Aorta (tissue), 5 donors: Measurements from ENCODE around the gene PNLIPRP2. TPM values are rescaled to one million over a fixed set of nuclear protein-coding genes. Genes with fewer than 3 reads are reported as not detected.

Source experiments
- ATAC-seq: fragments of 200-7000 bp; cut with Tn5 transposase; one replicate; pipeline ENCODE4 v1.9.1; 2022; ENCODE audit warnings: moderate library complexity; ENCODE audit not compliant: low FRiP score
- DNase-seq, 2 donors: peaks; one replicate each; pipeline ENCODE4 v3.0.0-alpha.2; 2020
- H3K27ac ChIP-seq, 2 donors: one replicate each; pipeline ENCODE4 v1.5.1; 2013; ENCODE audit warnings: low read length in 2 of 2, mild to moderate bottlenecking in 2 of 2, moderate library complexity in 2 of 2, control low read depth in 1 of 2, inconsistent platforms in 1 of 2, low read depth in 1 of 2
- H3K27me3 ChIP-seq, 2 donors: one replicate each; pipeline ENCODE4 v1.6.1; 2013; ENCODE audit warnings: control low read depth in 1 of 2, low read length in 1 of 2, mild to moderate bottlenecking in 1 of 2, moderate library complexity in 1 of 2; ENCODE audit not compliant: insufficient read depth in 2 of 2, control insufficient read depth in 1 of 2
- H3K36me3 ChIP-seq, 2 donors: one replicate each; pipeline ENCODE4 v1.6.1; 2013; ENCODE audit warnings: control low read depth in 1 of 2, low read length in 1 of 2, mild to moderate bottlenecking in 1 of 2; ENCODE audit not compliant: insufficient read depth in 2 of 2, control insufficient read depth in 1 of 2
- H3K4me1 ChIP-seq, 2 donors: one replicate each; pipeline ENCODE4 v1.6.1; 2013; ENCODE audit warnings: low read length in 2 of 2, control low read depth in 1 of 2, mild to moderate bottlenecking in 1 of 2, moderate library complexity in 1 of 2; ENCODE audit not compliant: insufficient read depth in 2 of 2, control insufficient read depth in 1 of 2
- H3K4me3 ChIP-seq, 2 donors: one replicate each; pipeline ENCODE4 v1.5.1; 2013; ENCODE audit warnings: low read length in 2 of 2, control low read depth in 1 of 2, mild to moderate bottlenecking in 1 of 2
- H3K9me3 ChIP-seq: one replicate; pipeline ENCODE4 v1.6.1; 2013; ENCODE audit warnings: mild to moderate bottlenecking, low read length; ENCODE audit not compliant: control insufficient read depth
- WGBS, 2 donors: extraction: QIAGEN DNeasy Blood & Tissue Kit; methylation state at CpG; one replicate each; pipeline ENCODE4 v1.1.7; 2013; 5-methylcytosine and 5-hydroxymethylcytosine counted together
- intact Hi-C, 2 donors: fragments of 100-400 bp; cut with DNase I; formaldehyde crosslinking; loops; one replicate each; pipeline versions ENCODE4 v1.14.2 to v1.15.0; 2022
- polyA plus RNA-seq, 2 donors: library from polyadenylated mRNA; stranded (reverse); fragments of 200-250 nt; gene quantifications; one replicate each; pipeline ENCODE4 v1.2.3, GENCODE V29; 2013
- total RNA-seq, 2 donors: library from RNA; stranded (reverse); fragmentation: NEBNext Ultra II Directional; extraction: Animal tissue kit (Norgen Biotek cat#: 25700); gene quantifications; one replicate each; pipeline ENCODE4 v1.2.1, GENCODE V29; 2021
- donor health status: healthy with polysubstance abuse.
- donor health status: Bipolar disorder and iron deficiency.
- donor health status: DM: no; HTN: no; CAD: no.
- donor health status: DM: no; HTN: no; CAD: no.
- donor health status: DM: yes; HTN: yes; CAD: no.

The PNLIPRP2 gene
- total and polyA plus RNA-seq, 4 donors, result 0.77 to 4.3 (median 1.2) TPM; not detected in 1

DNA sequence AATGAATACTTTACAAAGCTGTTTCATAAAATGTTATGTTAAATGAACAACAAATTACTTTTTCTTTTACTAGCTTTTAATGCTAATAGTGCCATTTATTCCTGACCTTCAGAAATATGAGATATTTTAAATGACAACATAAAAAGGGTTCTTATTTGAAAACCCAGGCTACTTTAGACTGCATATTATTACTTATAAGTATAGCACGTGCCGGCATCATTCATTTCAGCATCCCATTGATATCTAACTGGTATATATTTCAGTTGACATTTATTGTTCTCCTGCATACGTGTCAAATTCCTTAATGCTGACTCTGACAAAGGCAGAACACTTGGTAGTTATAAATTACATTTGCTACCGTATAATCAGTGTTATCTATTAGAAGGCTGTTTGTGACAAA is 35.3 kb downstream of the PNLIPRP2 start:
- no peaks in the 10 kb centered on the region for H3K4me1 ChIP-seq
- no peak overlapping the region for H3K27ac ChIP-seq
- intact Hi-C loops, result no loop called here
- H3K27me3 ChIP-seq, result no peaks in the 10 kb centered on the region
- H3K36me3 ChIP-seq, result no peaks in the 10 kb centered on the region
- ATAC-seq (no peak), DNase-seq (no peak)
- H3K9me3 ChIP-seq, result no peaks in the 10 kb centered on the region
- no peak overlapping the region for H3K4me3 ChIP-seq
- 67 to 79% methylated on average over 4 of the region's 4 CpGs for WGBS, 2 donors

DNA sequence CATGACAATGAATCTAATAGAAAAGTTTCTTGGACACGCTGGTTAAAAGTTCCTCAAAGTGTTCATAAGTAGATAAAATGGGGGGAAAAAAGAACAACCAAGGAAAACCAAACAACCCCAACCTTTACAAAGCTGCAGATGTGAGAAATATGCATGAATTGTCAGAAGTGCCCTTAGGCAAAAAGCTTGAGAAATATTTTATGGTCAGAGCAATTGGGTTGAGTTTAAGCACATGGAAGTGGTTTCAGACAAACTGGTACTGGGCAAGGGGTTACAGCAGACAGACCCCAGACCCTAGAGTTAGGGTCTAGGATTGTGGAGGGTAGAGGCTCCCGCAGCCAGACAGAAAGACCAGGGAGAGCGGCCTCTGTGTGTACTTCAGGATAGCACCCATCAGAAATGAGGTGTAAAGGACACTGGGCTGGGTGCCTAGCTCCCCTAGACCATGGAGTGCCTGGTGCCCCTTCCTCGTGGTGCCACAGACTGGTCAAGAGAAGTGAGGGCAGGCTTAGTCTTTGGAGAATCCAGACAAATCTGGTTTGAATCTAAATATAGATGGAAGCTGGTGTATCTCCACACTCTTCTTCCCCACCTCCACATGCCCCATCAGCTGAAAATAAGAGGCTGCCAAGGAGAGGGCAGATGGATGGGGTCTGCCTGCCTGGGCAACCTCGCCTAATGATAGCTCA is 37.3 kb downstream of the PNLIPRP2 start:
- DNase-seq (no peak), ATAC-seq (no peak)
- intact Hi-C loops, result no loop called here
- Histone ChIP-seq H3K36me3 (no peaks in the 10 kb centered on the region), H3K4me3 (no peak overlapping the region), H3K27ac (no peak overlapping the region), H3K9me3 (no peaks in the 10 kb centered on the region), H3K27me3 (no peaks in the 10 kb centered on the region), H3K4me1 (no peaks in the 10 kb centered on the region)
- 90 to 92% methylated on average over 5 of the region's 5 CpGs for WGBS, 2 donors

DNA sequence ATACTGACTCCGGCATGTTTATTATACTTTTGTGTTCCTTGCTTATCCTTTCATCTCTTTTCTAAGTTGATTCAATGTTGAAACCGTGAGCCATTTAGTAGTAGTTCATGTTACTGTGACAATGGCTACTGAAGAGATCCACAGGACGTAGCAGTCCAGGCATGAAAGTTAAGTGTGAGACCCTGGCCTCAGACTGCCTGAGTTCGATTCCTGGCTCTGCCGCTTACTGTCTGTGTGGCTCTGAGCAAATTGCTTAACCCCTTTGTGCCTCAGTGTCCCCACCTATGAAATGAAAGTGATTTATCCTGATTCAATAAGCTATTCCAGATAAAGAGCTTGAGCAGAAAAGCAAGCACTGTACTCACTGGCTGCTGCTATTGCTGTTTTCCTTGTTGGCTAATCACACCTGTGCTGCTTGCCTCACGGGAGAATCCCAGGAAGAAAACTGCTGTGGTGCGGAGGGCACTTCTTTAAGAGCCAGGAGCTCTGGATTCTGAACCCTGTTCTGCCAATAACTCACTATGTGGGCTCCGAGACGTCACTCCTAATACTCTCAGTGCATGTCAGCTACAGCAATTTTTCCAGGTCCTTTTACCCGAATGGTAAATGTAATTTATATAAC is 38.4 kb downstream of the PNLIPRP2 start:
- Histone ChIP-seq H3K27me3 (no peaks in the 10 kb centered on the region), H3K4me3 (no peak overlapping the region), H3K9me3 (no peaks in the 10 kb centered on the region), H3K4me1 (no peaks in the 10 kb centered on the region), H3K27ac (no peak overlapping the region), H3K36me3 (no peaks in the 10 kb centered on the region)
- DNase-seq (no peak), ATAC-seq (no peak)
- 83 to 85% methylated on average over 10 of the region's 10 CpGs for WGBS, 2 donors
- intact Hi-C loops, result no loop called here

DNA sequence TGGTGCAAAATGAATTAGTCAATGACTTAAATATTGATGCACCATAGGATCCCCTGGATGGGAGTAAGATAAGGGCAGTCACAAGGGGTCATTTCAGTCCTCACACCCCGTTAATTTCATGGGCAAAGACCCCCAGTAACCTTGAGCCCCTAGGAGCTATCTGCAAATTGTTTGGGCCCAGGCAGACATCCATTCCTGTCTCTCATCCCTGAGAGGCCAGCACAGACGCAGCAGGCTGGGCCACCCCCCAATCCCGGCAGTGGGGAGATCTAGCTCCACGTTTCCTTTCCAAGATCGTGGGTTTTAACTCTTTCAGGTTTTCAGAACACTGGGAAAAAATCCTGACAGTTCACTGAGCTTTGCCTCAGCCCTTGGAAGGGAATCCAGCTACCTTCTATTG is 40.1 kb downstream of the PNLIPRP2 start:
- no peaks in the 10 kb centered on the region for H3K27me3 ChIP-seq
- no peaks in the 10 kb centered on the region for H3K36me3 ChIP-seq
- no peak for ATAC-seq
- intact Hi-C loops, result no loop called here
- no peaks in the 10 kb centered on the region for H3K9me3 ChIP-seq
- H3K4me3 ChIP-seq, result no peak overlapping the region
- 33 to 35% methylated on average over 5 of the region's 5 CpGs for WGBS, 2 donors
- no peaks in the 10 kb centered on the region for H3K4me1 ChIP-seq
- H3K27ac ChIP-seq, result no peak overlapping the region
- DNase-seq, result no peak

DNA sequence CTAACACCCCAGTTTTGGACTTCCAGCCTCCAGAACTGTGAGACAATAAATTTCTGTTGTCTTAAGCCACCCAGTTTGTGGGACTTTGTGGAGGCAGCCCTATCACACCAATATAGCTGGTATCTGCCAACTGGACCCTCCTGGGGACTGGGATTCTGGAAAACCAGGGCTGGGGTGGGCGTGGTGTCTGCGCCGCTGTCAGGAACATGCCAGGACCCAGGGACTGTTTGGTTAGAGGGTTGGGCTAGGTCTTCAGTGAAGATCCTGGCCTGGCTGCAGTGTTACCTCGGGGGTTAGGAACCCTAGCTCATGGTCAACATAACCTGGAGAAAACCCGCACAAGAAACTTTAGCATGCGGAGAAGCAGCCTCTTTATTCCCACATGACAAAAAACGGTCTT is 42.6 kb downstream of the PNLIPRP2 start:
- Histone ChIP-seq H3K27me3 (no peaks in the 10 kb centered on the region), H3K36me3 (no peaks in the 10 kb centered on the region), H3K4me1 (no peaks in the 10 kb centered on the region), H3K9me3 (no peaks in the 10 kb centered on the region), H3K27ac (no peak overlapping the region), H3K4me3 (no peak overlapping the region)
- intact Hi-C loops, result no loop called here
- ATAC-seq, result no peak
- no peak for DNase-seq
- WGBS, 2 donors, result 93 to 95% methylated on average over 7 of the region's 7 CpGs

DNA sequence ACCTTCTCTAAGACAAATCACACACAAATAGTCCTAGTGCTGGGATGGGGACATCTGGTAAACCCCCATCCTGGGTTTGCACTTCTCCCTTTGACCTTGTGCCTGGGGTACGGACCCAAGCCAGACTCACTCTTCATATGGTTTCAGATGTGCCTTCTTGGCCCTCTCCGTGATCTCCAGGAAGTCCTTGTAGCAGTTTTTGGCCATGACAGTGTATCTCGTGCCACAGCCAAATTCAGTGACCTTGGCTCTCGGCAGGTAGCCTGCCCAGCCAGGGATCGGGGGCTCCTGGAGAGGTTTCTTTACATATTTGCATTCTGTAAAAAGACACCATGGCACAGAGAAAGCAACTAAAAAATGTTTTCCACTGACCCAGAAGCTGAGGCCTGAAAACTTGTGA is 43.9 kb downstream of the PNLIPRP2 start:
- Histone ChIP-seq H3K4me3 (no peak overlapping the region), H3K36me3 (no peaks in the 10 kb centered on the region), H3K27ac (no peak overlapping the region), H3K4me1 (no peaks in the 10 kb centered on the region), H3K9me3 (no peaks in the 10 kb centered on the region), H3K27me3 (no peaks in the 10 kb centered on the region)
- DNase-seq, result no peak
- 87 to 88% methylated on average over 5 of the region's 5 CpGs for WGBS, 2 donors
- intact Hi-C loops, result no loop called here
- no peak for ATAC-seq

DNA sequence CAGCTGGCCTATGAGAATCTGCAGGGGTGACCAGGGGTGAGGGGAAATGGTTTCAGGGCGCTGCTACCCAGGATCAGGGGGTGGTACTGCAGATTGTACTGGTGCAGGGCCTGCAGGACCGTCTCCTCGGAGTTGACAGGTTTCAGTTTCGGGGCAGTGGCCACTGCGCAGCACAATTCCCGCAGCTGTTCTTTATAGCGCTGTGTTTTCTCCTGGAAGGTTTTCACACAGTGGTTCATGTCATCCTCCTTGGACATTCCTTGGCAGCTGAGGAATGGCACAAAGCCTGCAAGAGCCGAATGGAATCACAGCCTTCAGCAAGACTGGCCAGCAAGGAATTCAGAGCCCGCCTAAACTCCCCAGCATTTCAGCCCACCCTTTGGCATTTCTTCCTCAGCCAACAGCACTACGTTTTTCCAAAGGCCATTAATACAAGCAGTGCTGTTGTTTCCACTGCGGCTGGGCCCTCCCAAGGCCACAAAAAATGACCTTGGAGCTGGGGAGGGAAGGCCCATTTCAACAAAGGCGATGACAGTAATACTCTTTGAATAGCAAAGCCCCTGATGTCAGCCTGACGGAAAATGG is 44.9 kb downstream of the PNLIPRP2 start:
- intact Hi-C loops, result no loop called here

DNA sequence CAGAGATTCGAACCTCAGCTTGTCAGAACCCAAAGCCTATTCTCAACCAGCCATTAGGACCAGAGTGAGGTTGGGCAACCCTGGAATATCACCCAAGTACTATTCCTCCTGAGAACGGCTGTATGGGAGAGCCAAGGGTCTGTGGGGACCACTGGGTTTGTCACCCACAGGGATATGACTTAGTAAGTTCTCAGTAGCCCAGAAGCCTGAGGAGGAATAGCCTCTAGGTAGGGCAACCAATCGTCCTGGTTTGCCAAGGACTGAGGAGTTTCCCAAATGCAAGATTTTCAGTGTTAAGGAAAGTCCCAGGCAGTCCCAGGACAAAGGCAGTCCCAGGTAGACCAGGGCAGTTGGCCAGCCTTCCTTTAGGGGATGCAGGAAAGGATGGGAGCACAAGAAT is 46.7 kb downstream of the PNLIPRP2 start:
- Histone ChIP-seq H3K27ac (no peak overlapping the region), H3K27me3 (no peaks in the 10 kb centered on the region), H3K36me3 (no peaks in the 10 kb centered on the region), H3K9me3 (no peaks in the 10 kb centered on the region), H3K4me3 (no peak overlapping the region), H3K4me1 (no peaks in the 10 kb centered on the region)
- DNase-seq (no peak), ATAC-seq (no peak)
- intact Hi-C loops, result no loop called here
- 92 to 98% methylated on average over 3 of the region's 3 CpGs for whole genome bisulfite sequencing, 2 donors

More for the DNA sequence above, 44.9 kb downstream of the PNLIPRP2 start:
- ATAC-seq (peak; percentile 61), DNase-seq (peak in 1 of 2 donors; percentile 60)
- no peak overlapping the region for H3K27ac ChIP-seq
- H3K4me3 ChIP-seq, result peak overlapping the region in 1 of 2 donors; percentile 8
- 10% methylated on average over 13 of the region's 13 CpGs for WGBS, 2 donors
- no peaks in the 10 kb centered on the region for H3K4me1 ChIP-seq
- H3K27me3 ChIP-seq, result no peaks in the 10 kb centered on the region
- no peaks in the 10 kb centered on the region for H3K36me3 ChIP-seq
- H3K9me3 ChIP-seq, result no peaks in the 10 kb centered on the region

DNA sequence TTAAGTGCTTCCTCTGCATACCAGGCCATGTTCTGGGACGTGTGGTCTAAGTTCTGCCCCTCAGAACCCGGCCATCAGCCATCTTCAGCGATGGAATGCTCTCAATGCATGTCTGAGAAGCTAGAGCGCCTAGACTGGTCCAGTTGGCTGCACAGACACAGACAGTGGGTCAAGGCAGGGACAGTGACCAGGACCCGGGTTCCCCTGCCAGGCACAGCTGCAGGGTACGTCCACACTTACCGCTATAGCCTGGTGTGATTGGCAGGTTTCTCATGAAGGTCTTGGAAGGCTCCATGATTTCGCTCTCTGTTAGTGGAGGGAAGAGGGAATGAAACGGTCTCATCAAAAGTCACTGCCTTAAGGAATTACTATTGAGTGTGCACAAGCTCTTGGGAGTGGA is 47.3 kb downstream of the PNLIPRP2 start:
- H3K27me3 ChIP-seq, result no peaks in the 10 kb centered on the region
- DNase-seq (no peak), ATAC-seq (no peak)
- H3K36me3 ChIP-seq, result no peaks in the 10 kb centered on the region
- no peaks in the 10 kb centered on the region for H3K9me3 ChIP-seq
- H3K4me1 ChIP-seq, result no peaks in the 10 kb centered on the region
- no peak overlapping the region for H3K4me3 ChIP-seq
- whole genome bisulfite sequencing, 2 donors, result 95 to 97% methylated on average over 9 of the region's 9 CpGs
- H3K27ac ChIP-seq, result no peak overlapping the region
- intact Hi-C loops, result no loop called here
